Keratinocyte (primary cell): ENCODE results near the gene PRXL2B. TPM values are rescaled to one million over a fixed set of nuclear protein-coding genes. Genes with fewer than 3 reads are reported as not detected.

Experiments used
- DNase-seq: peaks from one replicate; pipeline ENCODE4 v3.0.0-alpha.2; 2011; ENCODE audit warnings: low read depth, missing footprints, low spot score
- FAIRE-seq: peaks from 2 replicates; lab custom pipeline; 2011; peaks lifted over from hg19 to GRCh38; lab: Jason Lieb, UNC
- H2AFZ ChIP-seq: 2 replicates; pipeline ENCODE4 v1.6.0; 2012; ENCODE audit warnings: low read length, control low read depth, inconsistent platforms; ENCODE audit not compliant: control insufficient read depth
- H3K27ac ChIP-seq: 2 replicates; pipeline ENCODE4 v1.5.1; 2011; ENCODE audit warnings: low read length; ENCODE audit not compliant: control insufficient read depth, insufficient read depth
- H3K27me3 ChIP-seq: 3 replicates; pipeline ENCODE4 v1.6.0; 2011; ENCODE audit warnings: low read length; ENCODE audit not compliant: control insufficient read depth, insufficient read depth; ENCODE audit errors: extremely low read depth
- H3K36me3 ChIP-seq, 2 experiments: 2 replicates in 1 of 2; 3 replicates in 1 of 2; pipeline ENCODE4 v1.5.1; 2011; ENCODE audit warnings: low read length in 2 of 2, mild to moderate bottlenecking in 1 of 2; ENCODE audit not compliant: control insufficient read depth in 2 of 2, insufficient read depth in 2 of 2; ENCODE audit errors: extremely low read depth in 1 of 2
- H3K4me1 ChIP-seq: 3 replicates; pipeline ENCODE4 v1.5.1; 2011; ENCODE audit warnings: low read length; ENCODE audit not compliant: control insufficient read depth, insufficient read depth; ENCODE audit errors: extremely low read depth
- H3K4me2 ChIP-seq: 3 replicates; pipeline ENCODE4 v1.6.0; 2011; ENCODE audit warnings: low read depth, low read length; ENCODE audit not compliant: control insufficient read depth, insufficient read depth; ENCODE audit errors: extremely low read depth
- H3K4me3 ChIP-seq, 3 experiments: fragments of 200-600 bp in 1 of 3; sonication (generic) in 1 of 3; 2 replicates in 2 of 3; 3 replicates in 1 of 3; pipeline ENCODE4 v1.5.1; 2011 to 2016; ENCODE audit warnings: low read length in 3 of 3, mild to moderate bottlenecking in 3 of 3, control low read depth in 2 of 3, inconsistent platforms in 1 of 3, low read depth in 1 of 3, mixed read lengths in 1 of 3, mixed run types in 1 of 3, moderate library complexity in 1 of 3; ENCODE audit not compliant: control insufficient read depth in 2 of 3, insufficient read depth in 2 of 3; ENCODE audit errors: extremely low read depth in 1 of 3
- H3K79me2 ChIP-seq: 2 replicates; pipeline ENCODE4 v1.6.0; 2012; ENCODE audit warnings: low read length; ENCODE audit not compliant: control insufficient read depth, insufficient read depth
- H3K9ac ChIP-seq: 3 replicates; pipeline ENCODE4 v1.6.0; 2011; ENCODE audit warnings: low read length; ENCODE audit not compliant: control insufficient read depth, insufficient read depth; ENCODE audit errors: extremely low read depth
- H3K9me1 ChIP-seq: 3 replicates; pipeline ENCODE4 v1.6.0; 2011; ENCODE audit warnings: low read length; ENCODE audit not compliant: control insufficient read depth, insufficient read depth; ENCODE audit errors: extremely low read depth
- H3K9me3 ChIP-seq: 2 replicates; pipeline ENCODE4 v1.5.1; 2012; ENCODE audit warnings: low read depth, low read length; ENCODE audit not compliant: control insufficient read depth
- H4K20me1 ChIP-seq: 3 replicates; pipeline ENCODE4 v1.6.0; 2011; ENCODE audit warnings: low read length; ENCODE audit not compliant: control insufficient read depth, insufficient read depth; ENCODE audit errors: extremely low read depth
- CTCF ChIP-seq, 3 experiments: IDR thresholded peaks in 1 of 3; conservative IDR thresholded peaks in 1 of 3; optimal IDR thresholded peaks in 1 of 3; 2 replicates in 2 of 3; 3 replicates in 1 of 3; pipeline versions ENCODE3 to v1.5.1; 2011; ENCODE audit warnings: low read length in 3 of 3, mild to moderate bottlenecking in 3 of 3, moderate library complexity in 2 of 3, control low read depth in 1 of 3, inconsistent platforms in 1 of 3; ENCODE audit not compliant: insufficient read depth in 2 of 3; ENCODE audit errors: extremely low read depth in 1 of 3
- EZH2 ChIP-seq: IDR thresholded peaks from one replicate; pipeline ENCODE4 v1.6.1; 2012; ENCODE audit warnings: inconsistent platforms, mild to moderate bottlenecking, low read length, moderate library complexity
- dilution Hi-C: fragments of 300-500 bp; cut with MboI; formaldehyde crosslinking; loops from one replicate; pipeline ENCODE4 v1.7.0; 2020; ENCODE audit warnings: low sequenced_read_pairs; ENCODE audit not compliant: extremely low pct_ligation_motif_present
- polyA plus RNA-seq, 5 experiments: library from polyadenylated mRNA; depleted of rRNA in 3 of 5; stranded (reverse) in 3 of 5; stranded (forward) in 1 of 5; unstranded in 1 of 5; fragments of >200 nt; gene quantifications; 1 replicate in 1 of 5; 2 replicates in 3 of 5; 3 replicates in 1 of 5; pipeline versions ENCODE4 v1.2.1 to v1.2.3, GENCODE V29; 2011 to 2012; ENCODE audit warnings: missing spikeins in 2 of 5, low read depth in 1 of 5, low replicate concordance in 1 of 5

Gene PRXL2B
- polyA plus RNA-seq, 1 donor (not counting 4 experiments of a cell fraction or from before 2014, with no cell fraction given), result 11.4 TPM

- H3K4me2 ChIP-seq, result no peak overlapping the region
- TF ChIP-seq EZH2 (no peak), CTCF (optimal IDR thresholded peaks at IDR 0.05 in 1 of 3, IDR thresholded peaks at IDR 0.05 in 1 of 3, conservative IDR thresholded peaks at IDR 0.05 in 1 of 3; ENCODE audit: extremely low read depth in 1 of 3, insufficient read depth in 2 of 3, low read length in 3 of 3) (no peak)
- H3K79me2 ChIP-seq, result no peaks in the 10 kb centered on the region
- dilution Hi-C loops, result no loop called here
- H3K4me3 ChIP-seq, result no peak overlapping the region
- H3K36me3 ChIP-seq, result no peaks in the 10 kb centered on the region
- peaks cover 4% of the 10 kb centered on the region for H3K4me1 ChIP-seq
- H3K27me3 ChIP-seq, result no peaks in the 10 kb centered on the region
- H4K20me1 ChIP-seq, result no peaks in the 10 kb centered on the region
- H3K9me1 ChIP-seq, result no peaks in the 10 kb centered on the region
- H2AFZ ChIP-seq, result no peak overlapping the region
- H3K9ac ChIP-seq, result no peak overlapping the region
- no peak overlapping the region for H3K27ac ChIP-seq
- FAIRE-seq (no peak), DNase-seq (no peak)
- no peaks in the 10 kb centered on the region for H3K9me3 ChIP-seq
Observed at GRCh38 chr1:2591581-2592261, 5.1 kb downstream of the PRXL2B start.

- H3K4me1 ChIP-seq, result no peaks in the 10 kb centered on the region
- no peak overlapping the region for H3K4me3 ChIP-seq
- dilution Hi-C loops, result no loop called here
- no peak overlapping the region for H3K9ac ChIP-seq
- FAIRE-seq (no peak), DNase-seq (no peak)
- H3K4me2 ChIP-seq, result no peak overlapping the region
- H3K27me3 ChIP-seq, result no peaks in the 10 kb centered on the region
- no peaks in the 10 kb centered on the region for H3K79me2 ChIP-seq
- H3K36me3 ChIP-seq, result no peaks in the 10 kb centered on the region
- no peaks in the 10 kb centered on the region for H3K9me3 ChIP-seq
- no peaks in the 10 kb centered on the region for H4K20me1 ChIP-seq
- no peak overlapping the region for H3K27ac ChIP-seq
- no peaks in the 10 kb centered on the region for H3K9me1 ChIP-seq
- no peak for TF ChIP-seq EZH2
- TF ChIP-seq CTCF (optimal IDR thresholded peaks at IDR 0.05 in 1 of 3, IDR thresholded peaks at IDR 0.05 in 1 of 3, conservative IDR thresholded peaks at IDR 0.05 in 1 of 3; ENCODE audit: extremely low read depth in 1 of 3, insufficient read depth in 2 of 3, low read length in 3 of 3), result no peak
- peak overlapping the region; percentile 71 for H2AFZ ChIP-seq
Observed at GRCh38 chr1:2592672-2593071, 6.1 kb downstream of the PRXL2B start.
